GM19463 (cell line): ENCODE results near the gene CPT1B.
"Not testable (repeated sequence)": the region's sequence is repeated elsewhere in the genome, so short reads cannot be mapped to it uniquely, and the experiment has no call there.

Experiments
- ATAC-seq: cut with Tn5 transposase; IDR thresholded peaks from one replicate; pipeline ENCODE4 v1.9.1; 2021; ENCODE audit warnings: mild to moderate bottlenecking, moderate library complexity; ENCODE audit not compliant: unreplicated experiment

The CPT1B gene

DNA sequence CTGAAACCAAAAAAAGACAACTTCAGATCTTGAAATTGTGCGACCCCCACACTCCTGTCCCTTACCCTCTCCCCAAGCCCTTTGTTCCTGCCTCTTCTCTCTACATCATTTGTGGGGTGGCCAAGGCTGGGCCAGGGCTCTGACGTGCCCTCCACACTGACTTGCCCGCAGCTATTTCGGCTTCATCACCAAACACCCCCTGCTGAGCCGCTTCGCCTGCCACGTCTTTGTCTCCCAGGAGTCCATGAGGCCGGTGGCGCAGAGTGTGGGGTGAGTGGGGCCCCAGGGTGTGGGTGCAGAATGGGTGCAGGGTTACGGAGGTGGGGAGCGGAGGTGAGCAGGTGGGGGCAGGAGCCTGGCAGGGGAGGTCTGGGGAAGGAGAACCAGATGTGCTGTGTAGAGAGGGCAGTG is 31.8 kb upstream of the CPT1B start:
- no peak for ATAC-seq

- ATAC-seq = no peak
Measured at GRCh38 chr22:50609599-50609998, 31.4 kb upstream of the CPT1B start.

GRCh38 chr22:50608996-50609395 is 30.8 kb upstream of the CPT1B start:
- ATAC-seq = no peak

GRCh38 chr22:50608058-50608840 is 30.0 kb upstream of the CPT1B start:
- not testable (repeated sequence) for ATAC-seq

- no peak for ATAC-seq
Measured at GRCh38 chr22:50607659-50608020, 29.4 kb upstream of the CPT1B start.

- ATAC-seq = no peak
Measured at GRCh38 chr22:50606946-50607658, 28.9 kb upstream of the CPT1B start.

DNA sequence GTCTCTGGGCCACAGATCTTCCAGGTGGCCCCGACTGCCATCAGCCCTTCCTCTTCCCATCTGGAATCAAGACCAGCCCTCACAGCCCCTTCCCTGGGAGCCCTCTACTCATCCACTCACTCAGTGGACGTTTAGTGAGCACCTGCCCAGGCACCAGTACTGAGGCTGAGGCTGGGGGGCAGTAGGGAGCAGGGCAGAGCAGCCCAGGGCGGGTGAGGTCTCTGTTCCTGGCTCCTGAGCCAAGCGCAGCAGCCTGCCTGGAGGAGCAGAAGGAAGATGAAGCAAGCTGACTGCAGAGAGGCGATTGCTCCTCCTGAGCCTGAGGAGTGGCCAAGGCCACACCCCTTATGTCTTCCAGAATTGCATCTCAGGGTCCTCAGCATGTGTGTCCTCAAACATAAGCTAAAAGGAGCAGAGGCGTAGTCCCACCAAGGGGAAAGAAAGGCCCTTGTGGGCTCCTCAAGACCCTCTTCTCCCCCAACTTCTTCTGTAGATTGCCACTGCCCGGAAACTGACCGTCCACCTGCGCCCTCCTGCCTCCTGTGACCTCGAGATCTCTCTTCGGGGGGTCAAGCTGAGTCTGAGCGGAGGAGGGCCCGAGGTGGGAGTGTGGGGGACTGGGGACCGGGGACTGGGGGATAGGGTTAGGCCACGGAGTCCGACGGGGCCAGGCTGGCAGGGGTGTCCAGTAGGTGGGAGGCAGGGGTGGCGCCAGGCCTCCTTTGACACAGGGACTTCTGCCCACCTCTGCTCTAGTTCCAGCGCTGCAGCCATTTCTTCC is 28.1 kb upstream of the CPT1B start:
- ATAC-seq = no peak

DNA sequence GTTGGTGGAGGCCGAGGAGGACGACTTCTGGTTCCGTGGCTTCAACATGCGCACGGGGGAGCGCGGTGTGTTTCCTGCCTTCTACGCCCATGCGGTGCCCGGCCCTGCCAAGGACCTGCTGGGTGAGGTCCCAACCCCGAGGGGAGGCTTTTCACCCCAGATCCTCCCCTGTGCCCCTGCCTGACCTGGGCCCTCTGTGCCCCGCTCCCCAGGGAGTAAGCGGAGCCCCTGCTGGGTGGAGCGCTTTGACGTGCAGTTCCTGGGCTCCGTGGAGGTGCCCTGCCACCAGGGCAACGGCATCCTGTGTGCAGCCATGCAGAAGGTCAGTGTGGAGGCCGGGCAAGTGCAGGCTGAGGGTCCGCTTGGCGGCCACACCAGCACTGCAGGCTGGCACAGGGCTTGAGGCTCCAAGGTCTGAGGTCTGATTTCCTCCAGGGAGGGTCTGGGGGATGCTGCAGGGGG is 27.4 kb upstream of the CPT1B start:
- no peak for ATAC-seq

GRCh38 chr22:50605002-50605612 is 26.9 kb upstream of the CPT1B start:
- ATAC-seq = no peak

GRCh38 chr22:50604256-50605001 is 26.2 kb upstream of the CPT1B start:
- ATAC-seq = no peak

DNA sequence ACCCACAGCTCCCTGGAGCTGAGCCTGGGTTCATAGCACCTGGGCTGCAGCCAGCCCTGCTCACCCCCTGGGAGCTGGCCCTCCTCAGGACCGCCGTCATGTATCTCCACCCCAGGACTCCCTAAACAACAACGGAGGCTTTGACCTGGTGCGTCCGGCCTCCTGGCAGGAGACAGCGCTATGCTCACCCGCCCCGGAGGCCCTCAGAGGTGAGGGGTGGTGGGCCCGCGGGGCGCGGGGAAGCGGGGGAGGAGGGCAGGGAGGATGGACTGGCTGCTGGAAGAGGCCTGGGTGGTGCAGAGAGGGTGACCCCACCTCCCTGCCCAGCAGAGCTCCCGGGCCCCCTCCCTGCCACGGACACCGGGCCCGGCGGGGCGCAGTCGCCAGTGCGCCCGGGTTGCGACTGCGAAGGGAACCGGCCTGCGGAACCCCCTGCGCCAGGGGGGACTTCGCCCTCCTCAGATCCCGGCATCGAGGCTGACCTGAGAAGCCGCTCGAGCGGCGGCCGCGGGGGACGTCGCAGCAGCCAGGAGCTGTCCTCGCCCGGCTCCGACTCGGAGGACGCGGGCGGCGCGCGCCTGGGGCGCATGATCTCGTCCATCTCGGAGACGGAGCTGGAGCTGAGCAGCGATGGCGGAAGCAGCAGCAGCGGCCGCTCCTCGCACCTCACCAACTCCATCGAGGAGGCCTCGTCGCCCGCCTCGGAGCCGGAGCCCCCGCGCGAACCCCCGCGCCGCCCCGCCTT is 25.5 kb upstream of the CPT1B start:
- ATAC-seq = no peak

DNA sequence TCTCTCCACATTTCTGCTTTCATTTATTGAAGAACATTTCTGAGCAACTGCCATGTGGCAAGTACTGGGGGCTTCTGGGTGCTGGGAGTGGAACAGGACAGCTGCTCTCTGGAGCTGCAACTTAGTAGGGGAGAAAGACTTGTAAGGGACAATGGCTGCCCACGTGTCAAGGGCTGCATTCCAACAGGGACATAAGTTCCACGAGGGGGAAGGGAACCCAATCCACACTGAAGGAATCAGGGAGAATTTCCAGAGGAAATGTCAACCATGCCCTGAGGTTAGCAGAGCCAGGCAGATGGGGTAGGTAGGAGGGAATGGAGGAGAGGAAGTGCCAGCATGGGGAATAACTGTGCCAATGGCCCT is 24.1 kb upstream of the CPT1B start:
- no peak for ATAC-seq

DNA sequence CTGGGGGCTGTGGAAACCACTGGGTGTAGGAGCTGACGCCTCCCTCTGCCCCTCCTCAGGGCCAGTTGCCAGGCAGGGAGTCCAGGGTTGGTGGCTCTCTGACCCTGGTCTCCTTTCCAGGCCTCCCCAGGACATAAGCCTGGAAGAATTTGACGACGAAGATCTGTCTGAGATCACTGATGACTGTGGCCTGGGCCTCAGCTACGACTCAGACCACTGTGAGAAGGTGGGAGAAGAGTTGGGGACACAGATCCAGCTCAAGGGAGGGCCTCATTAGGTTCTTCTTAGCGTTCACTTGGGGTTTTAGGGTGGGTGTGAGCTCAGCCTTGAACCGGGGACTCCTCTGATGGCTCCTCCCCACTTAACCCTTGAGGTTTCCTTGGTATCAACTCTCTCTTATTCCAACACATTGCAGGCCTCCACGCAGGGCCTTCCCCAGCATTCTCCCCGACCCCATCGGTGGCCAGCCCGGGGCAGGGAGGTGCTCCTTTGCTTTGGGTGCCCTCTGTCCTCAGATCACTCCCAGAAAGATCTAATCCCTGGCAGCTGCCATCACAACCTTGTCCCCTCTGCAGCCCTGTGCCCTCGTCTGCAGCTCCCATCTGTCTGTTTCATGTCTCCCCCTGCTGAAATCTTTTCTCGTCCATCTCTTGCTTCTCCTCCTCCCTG is 23.6 kb upstream of the CPT1B start:
- ATAC-seq = no peak

GRCh38 chr22:50600967-50601668 is 22.9 kb upstream of the CPT1B start:
- no peak for ATAC-seq

- no peak for ATAC-seq
Measured at GRCh38 chr22:50600538-50600937, 22.3 kb upstream of the CPT1B start, which contains the start of gene MAPK8IP2. MAPK8IP2 (plus strand) TSS chr22:50600793; CDS start chr22:50600819, 26 bp downstream.

DNA sequence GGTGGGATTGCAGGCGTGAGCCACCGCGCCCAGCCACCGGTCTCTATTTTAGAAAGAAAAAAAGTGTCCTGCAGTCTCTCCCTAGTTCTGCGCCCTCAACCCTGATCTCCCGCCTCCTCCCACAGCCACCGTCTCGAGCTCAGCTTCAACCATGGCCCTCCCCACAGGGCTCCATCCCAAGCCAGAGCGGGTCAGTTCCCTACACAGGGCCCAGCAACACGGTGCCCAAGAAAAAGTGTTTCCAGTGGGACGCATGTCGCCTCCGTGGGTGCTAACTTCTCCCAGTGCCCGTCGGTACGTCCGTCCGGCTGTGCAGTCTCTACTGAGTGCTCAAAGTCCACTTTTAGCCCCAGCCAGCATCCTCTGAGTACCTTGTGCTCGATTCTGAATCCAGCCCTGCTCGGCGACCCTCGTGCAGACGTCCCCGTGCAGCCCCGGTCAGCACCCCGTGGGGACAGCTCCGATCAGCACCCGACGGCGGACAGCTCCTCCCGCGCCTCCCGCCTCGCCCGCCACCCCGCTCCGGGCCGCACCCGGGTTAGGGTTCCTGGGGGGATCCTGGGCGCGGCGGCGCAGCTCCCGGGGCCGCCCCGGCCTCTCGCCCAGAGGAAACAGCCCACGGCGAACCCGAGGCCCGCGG is 21.7 kb upstream of the CPT1B start:
- ATAC-seq = no peak

DNA sequence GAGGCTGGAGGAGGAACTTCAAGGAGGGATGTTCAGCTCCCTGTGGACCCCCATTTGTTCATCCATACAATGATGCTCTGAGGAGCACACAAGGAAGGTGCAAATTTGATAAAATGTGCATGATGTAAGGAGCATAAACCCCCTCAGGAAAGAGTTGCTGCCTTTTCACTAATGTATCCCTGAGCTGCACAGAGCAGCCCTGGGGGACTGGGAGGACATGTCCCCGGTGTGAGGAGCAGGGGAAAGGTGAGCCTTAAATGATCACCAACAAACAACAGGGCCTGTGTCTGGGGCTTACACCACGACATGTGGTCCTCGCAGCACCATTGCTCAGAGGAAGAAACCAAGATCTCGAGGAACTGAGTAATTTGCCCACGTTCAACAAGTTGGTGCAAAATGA is 18.9 kb upstream of the CPT1B start:
- ATAC-seq = no peak

DNA sequence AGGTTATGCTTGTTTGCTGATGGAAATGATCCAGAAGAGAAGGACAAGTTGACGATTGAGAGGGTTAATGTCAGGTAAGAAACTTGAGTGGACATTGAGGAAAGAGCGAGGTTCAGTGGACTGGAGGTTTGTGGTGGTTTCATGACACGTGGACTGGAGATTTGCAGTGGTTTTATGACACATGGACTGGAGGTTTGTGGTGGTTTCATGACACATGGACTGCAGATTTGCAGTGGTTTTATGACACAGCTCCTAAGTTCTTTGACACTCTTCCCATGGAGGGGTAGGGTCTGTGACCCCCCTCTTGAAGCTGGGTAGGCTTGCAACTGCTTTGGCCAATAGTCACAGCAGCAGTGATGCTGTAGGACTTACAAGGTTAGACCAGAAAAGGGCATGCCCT is 17.0 kb upstream of the CPT1B start:
- no peak for ATAC-seq
